ENCODE data around the gene TDO2.
"Not testable (repeated sequence)": the region's sequence is repeated elsewhere in the genome, so short reads cannot be mapped to it uniquely, and the experiment has no call there.

TDO2 gene

GRCh38 chr4:155887847-155888570 lies 15.5 kb upstream of the TDO2 start:
- no peaks in the 10 kb centered on the region for H3K79me2 ChIP-seq (ENCODE audit: low read length)
- H3K4me3 ChIP-seq (ENCODE audit: low read length), result no peak overlapping the region
- no peaks in the 10 kb centered on the region for H4K20me1 ChIP-seq (ENCODE audit: insufficient read depth, low read length)
- no peaks in the 10 kb centered on the region for H3K9me3 ChIP-seq (ENCODE audit: insufficient read depth, low read length)
- H2AFZ ChIP-seq (ENCODE audit: low read depth, low read length), result no peak overlapping the region
- H3K27ac ChIP-seq (ENCODE audit: low read length), result no peak overlapping the region
- H3K27me3 ChIP-seq (ENCODE audit: low read depth, low read length), result no peaks in the 10 kb centered on the region
- H3K36me3 ChIP-seq (replicated peaks; ENCODE audit: low read depth, low read length), result no peaks in the 10 kb centered on the region
- no peak overlapping the region for H3K4me2 ChIP-seq (ENCODE audit: low read length)
- peaks cover 24% of the 10 kb centered on the region for H3K4me1 ChIP-seq (ENCODE audit: low read length)
- no peak overlapping the region for H3K9ac ChIP-seq (ENCODE audit: low read length)
- no peak for TF ChIP-seq EZH2phosphoT487 (IDR thresholded peaks at IDR 0.05; ENCODE audit: low read depth)
- TF ChIP-seq CTCF (IDR thresholded peaks at IDR 0.05; ENCODE audit: low read depth, low read length), result no peak

GRCh38 chr4:155889031-155889793 lies 14.3 kb upstream of the TDO2 start:
- Histone ChIP-seq H4K20me1 (ENCODE audit: insufficient read depth, low read length) (no peaks in the 10 kb centered on the region), H3K9ac (ENCODE audit: low read length) (no peak overlapping the region), H3K4me2 (ENCODE audit: low read length) (peak overlapping the region; percentile 38), H3K27me3 (ENCODE audit: low read depth, low read length) (no peaks in the 10 kb centered on the region), H3K27ac (ENCODE audit: low read length) (peak overlapping the region; percentile 15; the same call in 1 of the 2 replicates), H3K9me3 (ENCODE audit: insufficient read depth, low read length) (no peaks in the 10 kb centered on the region), H3K79me2 (ENCODE audit: low read length) (no peaks in the 10 kb centered on the region), H3K36me3 (replicated peaks; ENCODE audit: low read depth, low read length) (no peaks in the 10 kb centered on the region), H3K4me1 (ENCODE audit: low read length) (peaks cover 17% of the 10 kb centered on the region), H2AFZ (ENCODE audit: low read depth, low read length) (no peak overlapping the region), H3K4me3 (ENCODE audit: low read length) (no peak overlapping the region)
- TF ChIP-seq EZH2phosphoT487 (IDR thresholded peaks at IDR 0.05; ENCODE audit: low read depth) (no peak), CTCF (IDR thresholded peaks at IDR 0.05; ENCODE audit: low read depth, low read length) (no peak)

- Histone ChIP-seq H3K27me3 (ENCODE audit: low read depth, low read length) (no peaks in the 10 kb centered on the region), H3K4me2 (ENCODE audit: low read length) (peak overlapping the region; percentile 38), H3K9me3 (ENCODE audit: insufficient read depth, low read length) (no peaks in the 10 kb centered on the region), H3K79me2 (ENCODE audit: low read length) (no peaks in the 10 kb centered on the region), H3K27ac (ENCODE audit: low read length) (peak overlapping the region; percentile 5; the same call in 1 of the 2 replicates), H3K9ac (ENCODE audit: low read length) (no peak overlapping the region), H4K20me1 (ENCODE audit: insufficient read depth, low read length) (no peaks in the 10 kb centered on the region), H2AFZ (ENCODE audit: low read depth, low read length) (no peak overlapping the region), H3K4me3 (ENCODE audit: low read length) (no peak overlapping the region), H3K36me3 (replicated peaks; ENCODE audit: low read depth, low read length) (no peaks in the 10 kb centered on the region), H3K4me1 (ENCODE audit: low read length) (peaks cover 17% of the 10 kb centered on the region)
- no peak for TF ChIP-seq EZH2phosphoT487 (IDR thresholded peaks at IDR 0.05; ENCODE audit: low read depth)
- no peak for TF ChIP-seq CTCF (IDR thresholded peaks at IDR 0.05; ENCODE audit: low read depth, low read length)
These were observed 13.6 kb upstream of the TDO2 start for GRCh38 chr4:155889946-155890345.

GRCh38 chr4:155891058-155891457 lies 12.4 kb upstream of the TDO2 start:
- no peak overlapping the region for H3K4me3 ChIP-seq (ENCODE audit: low read length)
- H2AFZ ChIP-seq (ENCODE audit: low read depth, low read length), result no peak overlapping the region
- no peaks in the 10 kb centered on the region for H3K36me3 ChIP-seq (replicated peaks; ENCODE audit: low read depth, low read length)
- H4K20me1 ChIP-seq (ENCODE audit: insufficient read depth, low read length), result no peaks in the 10 kb centered on the region
- H3K79me2 ChIP-seq (ENCODE audit: low read length), result no peaks in the 10 kb centered on the region
- no peak overlapping the region for H3K27ac ChIP-seq (ENCODE audit: low read length)
- H3K9ac ChIP-seq (ENCODE audit: low read length), result no peak overlapping the region
- TF ChIP-seq EZH2phosphoT487 (IDR thresholded peaks at IDR 0.05; ENCODE audit: low read depth), result no peak
- no peak for TF ChIP-seq CTCF (IDR thresholded peaks at IDR 0.05; ENCODE audit: low read depth, low read length)
- H3K9me3 ChIP-seq (ENCODE audit: insufficient read depth, low read length), result no peaks in the 10 kb centered on the region
- no peaks in the 10 kb centered on the region for H3K27me3 ChIP-seq (ENCODE audit: low read depth, low read length)
- H3K4me2 ChIP-seq (ENCODE audit: low read length), result no peak overlapping the region
- H3K4me1 ChIP-seq (ENCODE audit: low read length), result peaks cover 17% of the 10 kb centered on the region

GRCh38 chr4:155898371-155898770 lies 5.1 kb upstream of the TDO2 start:
- H3K36me3 ChIP-seq (replicated peaks; ENCODE audit: low read depth, low read length); H3K9ac ChIP-seq (ENCODE audit: low read length); H3K79me2 ChIP-seq (ENCODE audit: low read length); H3K4me3 ChIP-seq (ENCODE audit: low read length); H3K9me3 ChIP-seq (ENCODE audit: insufficient read depth, low read length); H3K4me1 ChIP-seq (ENCODE audit: low read length); H3K4me2 ChIP-seq (ENCODE audit: low read length); H2AFZ ChIP-seq (ENCODE audit: low read depth, low read length); H3K27ac ChIP-seq (ENCODE audit: low read length); H3K27me3 ChIP-seq (ENCODE audit: low read depth, low read length); H4K20me1 ChIP-seq (ENCODE audit: insufficient read depth, low read length): not testable (repeated sequence)
